HL-60 (cell line): ENCODE results near the gene STXBP5.

Experiments
- TF ChIP-seq, protein P1 (sequence below): IDR thresholded peaks from one replicate; pipeline ENCODE4 v1.5.1; 2011; ENCODE audit warnings: low read length, control low read depth, inconsistent platforms; ENCODE audit not compliant: insufficient read depth
- TF ChIP-seq, protein P2 (sequence below): IDR thresholded peaks from 2 replicates; pipeline ENCODE4 v1.6.1; 2012; ENCODE audit warnings: low read depth; ENCODE audit not compliant: insufficient replicate concordance

DNA sequence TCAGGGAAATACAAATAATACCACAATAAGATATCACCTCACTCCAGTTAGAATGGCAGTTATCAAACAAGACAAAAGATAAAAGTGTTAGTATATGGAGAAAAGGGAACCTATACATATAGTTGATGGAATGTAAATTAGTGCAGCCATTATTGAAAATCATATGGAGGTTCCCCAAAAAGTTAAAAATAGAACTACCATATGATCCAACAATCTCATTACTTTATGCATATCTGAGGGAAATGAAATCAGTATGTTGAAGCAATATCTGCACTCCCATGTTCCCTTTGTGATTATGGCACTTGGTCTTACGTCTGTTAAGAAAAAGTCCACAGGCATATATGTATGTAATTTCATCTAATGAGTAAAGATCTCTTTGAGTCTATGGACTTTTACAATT, 96.9 kb downstream of the STXBP5 start:
- TF ChIP-seq, protein P1, sequence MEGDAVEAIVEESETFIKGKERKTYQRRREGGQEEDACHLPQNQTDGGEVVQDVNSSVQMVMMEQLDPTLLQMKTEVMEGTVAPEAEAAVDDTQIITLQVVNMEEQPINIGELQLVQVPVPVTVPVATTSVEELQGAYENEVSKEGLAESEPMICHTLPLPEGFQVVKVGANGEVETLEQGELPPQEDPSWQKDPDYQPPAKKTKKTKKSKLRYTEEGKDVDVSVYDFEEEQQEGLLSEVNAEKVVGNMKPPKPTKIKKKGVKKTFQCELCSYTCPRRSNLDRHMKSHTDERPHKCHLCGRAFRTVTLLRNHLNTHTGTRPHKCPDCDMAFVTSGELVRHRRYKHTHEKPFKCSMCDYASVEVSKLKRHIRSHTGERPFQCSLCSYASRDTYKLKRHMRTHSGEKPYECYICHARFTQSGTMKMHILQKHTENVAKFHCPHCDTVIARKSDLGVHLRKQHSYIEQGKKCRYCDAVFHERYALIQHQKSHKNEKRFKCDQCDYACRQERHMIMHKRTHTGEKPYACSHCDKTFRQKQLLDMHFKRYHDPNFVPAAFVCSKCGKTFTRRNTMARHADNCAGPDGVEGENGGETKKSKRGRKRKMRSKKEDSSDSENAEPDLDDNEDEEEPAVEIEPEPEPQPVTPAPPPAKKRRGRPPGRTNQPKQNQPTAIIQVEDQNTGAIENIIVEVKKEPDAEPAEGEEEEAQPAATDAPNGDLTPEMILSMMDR, result no peak
- TF ChIP-seq, protein P2, sequence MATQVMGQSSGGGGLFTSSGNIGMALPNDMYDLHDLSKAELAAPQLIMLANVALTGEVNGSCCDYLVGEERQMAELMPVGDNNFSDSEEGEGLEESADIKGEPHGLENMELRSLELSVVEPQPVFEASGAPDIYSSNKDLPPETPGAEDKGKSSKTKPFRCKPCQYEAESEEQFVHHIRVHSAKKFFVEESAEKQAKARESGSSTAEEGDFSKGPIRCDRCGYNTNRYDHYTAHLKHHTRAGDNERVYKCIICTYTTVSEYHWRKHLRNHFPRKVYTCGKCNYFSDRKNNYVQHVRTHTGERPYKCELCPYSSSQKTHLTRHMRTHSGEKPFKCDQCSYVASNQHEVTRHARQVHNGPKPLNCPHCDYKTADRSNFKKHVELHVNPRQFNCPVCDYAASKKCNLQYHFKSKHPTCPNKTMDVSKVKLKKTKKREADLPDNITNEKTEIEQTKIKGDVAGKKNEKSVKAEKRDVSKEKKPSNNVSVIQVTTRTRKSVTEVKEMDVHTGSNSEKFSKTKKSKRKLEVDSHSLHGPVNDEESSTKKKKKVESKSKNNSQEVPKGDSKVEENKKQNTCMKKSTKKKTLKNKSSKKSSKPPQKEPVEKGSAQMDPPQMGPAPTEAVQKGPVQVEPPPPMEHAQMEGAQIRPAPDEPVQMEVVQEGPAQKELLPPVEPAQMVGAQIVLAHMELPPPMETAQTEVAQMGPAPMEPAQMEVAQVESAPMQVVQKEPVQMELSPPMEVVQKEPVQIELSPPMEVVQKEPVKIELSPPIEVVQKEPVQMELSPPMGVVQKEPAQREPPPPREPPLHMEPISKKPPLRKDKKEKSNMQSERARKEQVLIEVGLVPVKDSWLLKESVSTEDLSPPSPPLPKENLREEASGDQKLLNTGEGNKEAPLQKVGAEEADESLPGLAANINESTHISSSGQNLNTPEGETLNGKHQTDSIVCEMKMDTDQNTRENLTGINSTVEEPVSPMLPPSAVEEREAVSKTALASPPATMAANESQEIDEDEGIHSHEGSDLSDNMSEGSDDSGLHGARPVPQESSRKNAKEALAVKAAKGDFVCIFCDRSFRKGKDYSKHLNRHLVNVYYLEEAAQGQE, result no peak
